Measurements from ENCODE around the gene PPP2R5D.

DNA sequence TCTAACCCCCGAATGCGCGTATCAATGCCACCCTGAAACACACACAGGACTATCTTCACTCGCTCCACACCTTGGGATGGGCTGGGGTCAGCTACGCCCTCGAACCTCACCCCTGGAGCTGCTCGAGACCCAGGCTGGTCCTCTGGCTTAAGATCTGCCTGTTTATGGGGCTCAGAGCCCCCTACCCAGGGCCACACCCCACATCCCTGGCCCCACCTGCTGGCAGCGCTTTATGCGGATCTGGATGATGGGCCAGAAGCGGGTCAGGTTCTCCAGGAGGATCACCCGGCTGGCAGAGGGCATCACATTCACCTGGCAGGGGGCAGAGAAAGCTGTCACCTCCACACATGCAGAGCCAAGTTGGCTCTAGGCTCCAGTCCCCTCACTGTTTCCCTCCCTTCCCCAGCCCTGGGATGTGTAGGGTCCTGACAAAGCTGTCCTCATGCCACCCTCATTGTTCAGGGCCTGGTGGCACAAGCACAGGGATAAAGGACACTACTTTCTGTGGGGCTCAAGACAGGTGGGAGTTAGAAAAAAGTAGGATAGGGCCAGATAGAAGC lies 61.1 kb downstream of the PPP2R5D start:
- TF ChIP-seq CTCF (conservative IDR thresholded peaks at IDR 0.05; ENCODE audit: low read length), result no peak
- no peak for TF ChIP-seq EZH2phosphoT487 (IDR thresholded peaks at IDR 0.05; ENCODE audit: borderline replicate concordance)
